GM12891 (cell line): ENCODE measurements around the gene SHROOM4.

Source experiments
- DNase-seq: peaks from one replicate; pipeline ENCODE4 v3.0.0; 2011; ENCODE audit warnings: low spot score; ENCODE audit not compliant: insufficient read length
- FAIRE-seq: peaks from 2 replicates; lab custom pipeline; 2011; peaks lifted over from hg19 to GRCh38; lab: Jason Lieb, UNC
- PAX5 ChIP-seq: IDR thresholded peaks from 2 replicates; pipeline ENCODE4 v1.6.1; 2011; ENCODE audit warnings: low read length, moderate library complexity, mild to moderate bottlenecking; ENCODE audit not compliant: insufficient read depth, severe bottlenecking
- POLR2A ChIP-seq: IDR thresholded peaks from 2 replicates; pipeline ENCODE4 v1.6.1; 2011; ENCODE audit warnings: low read depth, low read length, control low read depth
- POLR2AphosphoS5 ChIP-seq: IDR thresholded peaks from 2 replicates; pipeline ENCODE4 v1.6.1; 2011; ENCODE audit warnings: low read depth, low read length, control low read depth
- POU2F2 ChIP-seq: IDR thresholded peaks from 2 replicates; pipeline ENCODE4 v1.6.1; 2011; ENCODE audit warnings: low read depth, mild to moderate bottlenecking, control low read depth, low read length, moderate library complexity
- SPI1 ChIP-seq: IDR thresholded peaks from 2 replicates; pipeline ENCODE4 v1.6.1; 2011; ENCODE audit warnings: low read depth, low read length, control low read depth
- TAF1 ChIP-seq: IDR thresholded peaks from 2 replicates; pipeline ENCODE4 v1.6.1; 2011; ENCODE audit warnings: low read depth, low read length, control low read depth

The SHROOM4 gene

GRCh38 chrX:50768801-50769200 is 45.2 kb downstream of the SHROOM4 start:
- FAIRE-seq (no peak), DNase-seq (no peak)
- TF ChIP-seq POLR2A = no peak
- TF ChIP-seq SPI1 = no peak

- FAIRE-seq = no peak
- TF ChIP-seq PAX5 = no peak
- TF ChIP-seq SPI1 = no peak
- no peak for TF ChIP-seq POLR2AphosphoS5
- TF ChIP-seq POLR2A = no peak
- TF ChIP-seq TAF1 = no peak
- TF ChIP-seq POU2F2 = no peak
- DNase-seq = no peak
Measured at GRCh38 chrX:50765986-50766385, 48.0 kb downstream of the SHROOM4 start.

DNA sequence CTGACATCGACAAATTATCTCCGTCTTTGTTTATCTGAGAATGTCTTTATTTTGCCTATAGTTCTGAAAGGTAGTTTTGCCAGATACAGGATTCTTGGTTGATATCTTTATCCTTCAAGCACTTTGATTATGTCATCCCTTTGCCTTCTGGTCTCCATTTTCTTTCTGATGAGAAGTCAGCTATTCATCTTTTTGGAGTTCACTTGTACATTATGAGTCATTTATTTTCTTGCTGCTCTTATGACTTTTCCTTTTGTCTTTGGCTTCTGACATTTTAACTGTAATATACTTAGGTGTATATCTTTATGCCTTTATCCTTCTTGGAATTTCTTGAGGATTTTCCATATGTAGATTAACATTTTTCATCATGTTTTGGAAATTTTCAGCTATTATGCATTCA is 51.4 kb downstream of the SHROOM4 start:
- TF ChIP-seq POLR2AphosphoS5 (no peak), POLR2A (no peak), SPI1 (no peak), TAF1 (no peak), POU2F2 (no peak), PAX5 (no peak)
- DNase-seq = no peak
- FAIRE-seq = no peak

GRCh38 chrX:50756276-50756675 is 57.7 kb downstream of the SHROOM4 start:
- TF ChIP-seq PAX5 (no peak), SPI1 (no peak), TAF1 (no peak), POLR2A (no peak), POLR2AphosphoS5 (no peak)
- no peak for FAIRE-seq
- no peak for DNase-seq

GRCh38 chrX:50751091-50751490 is 62.9 kb downstream of the SHROOM4 start:
- FAIRE-seq (no peak), DNase-seq (no peak)
- no peak for TF ChIP-seq SPI1
- no peak for TF ChIP-seq POU2F2

DNA sequence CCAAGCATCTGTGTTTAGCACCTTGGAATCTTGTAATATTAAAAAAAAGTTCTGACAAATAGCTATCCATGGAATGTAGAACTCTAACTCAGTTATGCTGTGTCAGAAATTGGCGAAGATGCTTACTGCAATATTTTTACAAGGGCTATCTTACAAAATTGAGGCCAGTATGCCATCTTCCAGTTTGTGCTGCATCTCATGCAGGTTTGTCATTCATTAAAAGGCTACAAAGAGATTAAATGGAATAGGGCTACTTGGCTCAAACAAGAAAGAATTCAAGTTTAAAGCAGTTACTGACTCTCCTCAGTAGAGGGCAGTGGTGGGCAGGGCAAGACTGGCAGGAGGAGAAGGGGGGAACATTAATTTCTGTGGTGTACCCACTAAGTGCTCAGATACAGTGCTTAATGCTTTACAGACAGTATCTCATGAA is 66.5 kb downstream of the SHROOM4 start:
- no peak for TF ChIP-seq SPI1
- TF ChIP-seq TAF1 = no peak
- no peak for TF ChIP-seq POU2F2
- no peak for TF ChIP-seq PAX5
- TF ChIP-seq POLR2AphosphoS5 = no peak
- TF ChIP-seq POLR2A = no peak
- DNase-seq = no peak
- no peak for FAIRE-seq

- no peak for TF ChIP-seq POLR2A
- TF ChIP-seq TAF1 = no peak
- no peak for TF ChIP-seq POU2F2
- TF ChIP-seq SPI1 = no peak
- no peak for TF ChIP-seq PAX5
- no peak for TF ChIP-seq POLR2AphosphoS5
- FAIRE-seq (no peak), DNase-seq (no peak)
Measured at GRCh38 chrX:50736656-50737055, 77.3 kb downstream of the SHROOM4 start.

GRCh38 chrX:50726296-50726695 is 87.7 kb downstream of the SHROOM4 start:
- FAIRE-seq = no peak
- TF ChIP-seq TAF1 = no peak
- no peak for TF ChIP-seq PAX5
- no peak for TF ChIP-seq SPI1
- no peak for TF ChIP-seq POU2F2
- no peak for TF ChIP-seq POLR2A
- no peak for TF ChIP-seq POLR2AphosphoS5
- no peak for DNase-seq

DNA sequence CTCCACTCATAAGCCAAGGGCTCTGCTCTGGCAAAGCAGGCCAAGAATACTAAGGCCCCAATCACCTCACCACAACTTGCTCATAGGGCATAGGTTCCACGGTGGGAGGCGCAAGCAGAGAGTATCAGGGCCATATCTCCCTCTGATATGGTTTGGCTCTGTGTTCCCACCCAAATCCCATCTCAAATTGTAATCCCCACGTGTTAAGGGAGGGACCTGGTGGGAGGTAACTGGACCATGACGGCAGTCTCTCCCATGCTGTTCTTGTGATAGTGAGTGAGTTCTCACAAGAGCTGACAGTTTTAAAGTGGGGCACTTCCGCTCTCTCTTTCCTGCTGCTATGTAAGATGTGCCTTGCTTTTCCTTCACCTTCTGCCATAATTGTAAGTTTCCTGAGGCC is 88.7 kb downstream of the SHROOM4 start:
- TF ChIP-seq POLR2A (no peak), POU2F2 (no peak), PAX5 (no peak), TAF1 (no peak), POLR2AphosphoS5 (no peak), SPI1 (no peak)
- DNase-seq = no peak
- no peak for FAIRE-seq

GRCh38 chrX:50723006-50723405 is 91.0 kb downstream of the SHROOM4 start:
- no peak for TF ChIP-seq PAX5
- TF ChIP-seq POLR2A = no peak
- TF ChIP-seq TAF1 = no peak
- TF ChIP-seq SPI1 = no peak
- TF ChIP-seq POLR2AphosphoS5 = no peak
- TF ChIP-seq POU2F2 = no peak
- DNase-seq (no peak), FAIRE-seq (no peak)
